GM23248 (cell line): ENCODE data around the gene GTPBP1. TPM values are rescaled to one million over a fixed set of nuclear protein-coding genes. Genes with fewer than 3 reads are reported as not detected.

ENCODE experiments used
- DNase-seq: peaks from one replicate; pipeline ENCODE4 v3.0.0-alpha.2; 2015
- H2AFZ ChIP-seq: fragments of 200-600 bp; sonication (generic); 2 replicates; pipeline ENCODE4 v1.6.1; 2016; ENCODE audit warnings: antibody characterized with exemption
- H3F3A ChIP-seq: fragments of 200-600 bp; sonication (generic); 2 replicates; pipeline ENCODE4 v1.6.1; 2016; ENCODE audit warnings: mild to moderate bottlenecking, antibody characterized with exemption, mixed run types; ENCODE audit not compliant: insufficient read depth
- H3K27ac ChIP-seq: fragments of 200-600 bp; sonication (generic); 2 replicates; pipeline ENCODE4 v1.5.1; 2016; ENCODE audit warnings: mild to moderate bottlenecking
- H3K27me3 ChIP-seq: fragments of 200-600 bp; sonication (generic); replicated peaks from 2 replicates; pipeline ENCODE4 v1.6.1; 2016; ENCODE audit warnings: mild to moderate bottlenecking; ENCODE audit not compliant: insufficient read depth
- H3K36me3 ChIP-seq: fragments of 200-600 bp; sonication (generic); 2 replicates; pipeline ENCODE4 v1.6.1; 2016; ENCODE audit warnings: low read depth, mild to moderate bottlenecking
- H3K4me1 ChIP-seq: fragments of 200-600 bp; sonication (generic); 2 replicates; pipeline ENCODE4 v1.6.1; 2016; ENCODE audit warnings: mild to moderate bottlenecking; ENCODE audit not compliant: insufficient read depth
- H3K4me2 ChIP-seq: fragments of 200-600 bp; sonication (generic); one replicate; pipeline ENCODE4 v1.6.1; 2016; ENCODE audit warnings: mild to moderate bottlenecking; ENCODE audit not compliant: unreplicated experiment
- H3K4me3 ChIP-seq: fragments of 200-600 bp; sonication (generic); 2 replicates; pipeline ENCODE4 v1.5.1; 2016; ENCODE audit warnings: mild to moderate bottlenecking
- H3K79me2 ChIP-seq: fragments of 200-600 bp; sonication (generic); 2 replicates; pipeline ENCODE4 v1.6.1; 2016; ENCODE audit warnings: mild to moderate bottlenecking; ENCODE audit not compliant: insufficient read depth
- H3K9ac ChIP-seq: fragments of 200-600 bp; sonication (generic); 2 replicates; pipeline ENCODE4 v1.6.1; 2016; ENCODE audit warnings: mild to moderate bottlenecking
- H3K9me2 ChIP-seq: fragments of 200-600 bp; sonication (generic); 2 replicates; pipeline ENCODE4 v1.6.1; 2016; ENCODE audit warnings: mixed run types, mild to moderate bottlenecking, moderate library complexity; ENCODE audit not compliant: insufficient read depth
- H3K9me3 ChIP-seq: fragments of 200-600 bp; sonication (generic); one replicate; pipeline ENCODE4 v1.6.1; 2017; ENCODE audit warnings: low read depth
- H4K20me1 ChIP-seq: fragments of 200-600 bp; sonication (generic); 2 replicates; pipeline ENCODE4 v1.6.0; 2016; ENCODE audit not compliant: insufficient read depth
- EZH2 ChIP-seq: fragments of 200-600 bp; sonication (generic); IDR thresholded peaks from 2 replicates; pipeline ENCODE4 v1.6.1; 2018; ENCODE audit warnings: antibody characterized with exemption, mild to moderate bottlenecking; ENCODE audit not compliant: insufficient read depth, poor library complexity, severe bottlenecking
- EZH2phosphoT487 ChIP-seq: fragments of 200-600 bp; sonication (generic); IDR thresholded peaks from 2 replicates; pipeline ENCODE4 v1.6.1; 2018; ENCODE audit warnings: antibody characterized with exemption, moderate library complexity, mild to moderate bottlenecking, low read depth; ENCODE audit not compliant: insufficient read depth
- WGBS, 2 experiments: methylation state at CpG; one replicate each; pipeline ENCODE4 v1.1.6; 2015 to 2017; ENCODE audit warnings: low lambda C conversion rate in 2 of 2, low coverage in 1 of 2; ENCODE audit errors: missing lambda C conversion rate in 2 of 2; 5-methylcytosine and 5-hydroxymethylcytosine counted together
- in situ Hi-C: fragments of 300-500 bp; cut with MboI; formaldehyde crosslinking; loops from 2 replicates; pipeline ENCODE4 v1.15.0; 2020
- polyA plus RNA-seq: library from polyadenylated mRNA; unstranded; fragments of >200 nt; fragmentation: Nextera tagmentation; extraction: Ambion mirVana; gene quantifications from 2 replicates; pipeline ENCODE4 v1.2.1, GENCODE V29; 2016
- total RNA-seq: library from RNA; depleted of rRNA; stranded (reverse); fragments of >200 nt; shearing (Covaris generic); gene quantifications from 2 replicates; pipeline ENCODE4 v1.2.3, GENCODE V29; 2014

The GTPBP1 gene
- total and polyA plus RNA-seq, 2 experiments from 2014 or later, result 10.0 to 26.9 TPM

- TF ChIP-seq EZH2phosphoT487, result no peak
- no peak for TF ChIP-seq EZH2
- DNase-seq, result no peak
- peaks cover 23% of the 10 kb centered on the region for H3F3A ChIP-seq
- WGBS, 2 experiments, result 87 to 95% methylated on average over 3 of the region's 3 CpGs
- peaks cover 20% of the 10 kb centered on the region for H3K4me1 ChIP-seq
- no peaks in the 10 kb centered on the region for H3K9me2 ChIP-seq
- H3K9me3 ChIP-seq, result no peaks in the 10 kb centered on the region
- H3K27ac ChIP-seq, result no peak overlapping the region
- no peak overlapping the region for H2AFZ ChIP-seq
- H3K4me3 ChIP-seq, result no peak overlapping the region
- in situ Hi-C loops, result no loop called here
- H3K27me3 ChIP-seq, result no peaks in the 10 kb centered on the region
- no peak overlapping the region for H3K9ac ChIP-seq
- peaks cover 84% of the 10 kb centered on the region for H3K79me2 ChIP-seq
- H4K20me1 ChIP-seq, result peaks cover 16% of the 10 kb centered on the region; the same call in 1 of the 2 replicates
- no peaks in the 10 kb centered on the region for H3K36me3 ChIP-seq
- H3K4me2 ChIP-seq, result no peak overlapping the region
Observed at GRCh38 chr22:38709306-38709705, 3.6 kb downstream of the GTPBP1 start.

GRCh38 chr22:38710351-38710750 is 4.6 kb downstream of the GTPBP1 start:
- Histone ChIP-seq H3K36me3 (no peaks in the 10 kb centered on the region), H3K4me1 (peaks cover 14% of the 10 kb centered on the region), H3K9me2 (no peaks in the 10 kb centered on the region), H4K20me1 (peaks cover 16% of the 10 kb centered on the region; the same call in 1 of the 2 replicates), H3K4me3 (no peak overlapping the region), H3K27ac (no peak overlapping the region), H3K4me2 (no peak overlapping the region), H3K9me3 (no peaks in the 10 kb centered on the region), H3K9ac (no peak overlapping the region), H3F3A (peaks cover 16% of the 10 kb centered on the region), H3K27me3 (no peaks in the 10 kb centered on the region), H2AFZ (no peak overlapping the region), H3K79me2 (peaks cover 95% of the 10 kb centered on the region)
- in situ Hi-C loops, result no loop called here
- TF ChIP-seq EZH2, result no peak
- no peak for TF ChIP-seq EZH2phosphoT487
- no peak for DNase-seq
- 93 to 100% methylated on average over 3 of the region's 3 CpGs for WGBS, 2 experiments

GRCh38 chr22:38710866-38711265 is 5.1 kb downstream of the GTPBP1 start:
- no peaks in the 10 kb centered on the region for H3K36me3 ChIP-seq
- H3K4me1 ChIP-seq, result peaks cover 14% of the 10 kb centered on the region
- in situ Hi-C loops, result no loop called here
- peaks cover 100% of the 10 kb centered on the region for H3K79me2 ChIP-seq
- no peak overlapping the region for H3K9ac ChIP-seq
- H3K27me3 ChIP-seq, result no peaks in the 10 kb centered on the region
- DNase-seq, result no peak
- H4K20me1 ChIP-seq, result peaks cover 16% of the 10 kb centered on the region; the same call in 1 of the 2 replicates
- H3K4me3 ChIP-seq, result no peak overlapping the region
- H3K4me2 ChIP-seq, result no peak overlapping the region
- H3K9me3 ChIP-seq, result no peaks in the 10 kb centered on the region
- 83 to 84% methylated on average over 3 of the region's 3 CpGs for WGBS, 2 experiments
- TF ChIP-seq EZH2phosphoT487, result no peak
- TF ChIP-seq EZH2, result no peak
- peaks cover 16% of the 10 kb centered on the region for H3F3A ChIP-seq
- H3K27ac ChIP-seq, result no peak overlapping the region
- H3K9me2 ChIP-seq, result no peaks in the 10 kb centered on the region
- H2AFZ ChIP-seq, result no peak overlapping the region

- Histone ChIP-seq H3K4me3 (no peak overlapping the region), H3K9ac (no peak overlapping the region), H3K27me3 (no peaks in the 10 kb centered on the region), H3F3A (peaks cover 12% of the 10 kb centered on the region), H3K4me1 (peaks cover 6% of the 10 kb centered on the region), H3K79me2 (peaks cover 98% of the 10 kb centered on the region), H3K36me3 (no peaks in the 10 kb centered on the region), H3K4me2 (no peak overlapping the region), H2AFZ (no peak overlapping the region), H3K9me2 (no peaks in the 10 kb centered on the region), H3K27ac (no peak overlapping the region), H4K20me1 (peaks cover 16% of the 10 kb centered on the region; the same call in 1 of the 2 replicates), H3K9me3 (no peaks in the 10 kb centered on the region)
- no peak for DNase-seq
- WGBS, 2 experiments, result 84 to 88% methylated on average over 11 of the region's 11 CpGs
- TF ChIP-seq EZH2phosphoT487 (no peak), EZH2 (no peak)
- in situ Hi-C loops, result no loop called here
Observed at GRCh38 chr22:38712486-38713207, 6.9 kb downstream of the GTPBP1 start.
